Right renal pelvis (tissue), 4 donors: ENCODE measurements around the gene RSU1. TPM values are rescaled to one million over a fixed set of nuclear protein-coding genes. Genes with fewer than 3 reads are reported as not detected.
"Not testable (repeated sequence)": the region's sequence is repeated elsewhere in the genome, so short reads cannot be mapped to it uniquely, and the experiment has no call there.

Source experiments
- DNase-seq, 4 donors: peaks; one replicate each; pipeline ENCODE4 v3.0.0-alpha.2; 2013; ENCODE audit warnings: low read depth in 4 of 4, low spot score in 3 of 4, missing footprints in 1 of 4
- polyA plus RNA-seq, 4 donors: library from polyadenylated mRNA; unstranded; fragments of 120-200 nt; gene quantifications; one replicate each; pipeline ENCODE4 v1.2.1, GENCODE V29; 2013; ENCODE audit not compliant: insufficient read length in 4 of 4

The RSU1 gene
- 10 to 100 TPM; 83.5 to 93.0 (median 91.1) TPM for polyA plus RNA-seq

- DNase-seq: peak; percentile 99
These were observed at the start of gene RSU1 for GRCh38 chr10:16817125-16818019. TSS of gene RSU1 (minus strand) at chr10:16817424. CDS start at chr10:16817081, 343 bp downstream.

DNA sequence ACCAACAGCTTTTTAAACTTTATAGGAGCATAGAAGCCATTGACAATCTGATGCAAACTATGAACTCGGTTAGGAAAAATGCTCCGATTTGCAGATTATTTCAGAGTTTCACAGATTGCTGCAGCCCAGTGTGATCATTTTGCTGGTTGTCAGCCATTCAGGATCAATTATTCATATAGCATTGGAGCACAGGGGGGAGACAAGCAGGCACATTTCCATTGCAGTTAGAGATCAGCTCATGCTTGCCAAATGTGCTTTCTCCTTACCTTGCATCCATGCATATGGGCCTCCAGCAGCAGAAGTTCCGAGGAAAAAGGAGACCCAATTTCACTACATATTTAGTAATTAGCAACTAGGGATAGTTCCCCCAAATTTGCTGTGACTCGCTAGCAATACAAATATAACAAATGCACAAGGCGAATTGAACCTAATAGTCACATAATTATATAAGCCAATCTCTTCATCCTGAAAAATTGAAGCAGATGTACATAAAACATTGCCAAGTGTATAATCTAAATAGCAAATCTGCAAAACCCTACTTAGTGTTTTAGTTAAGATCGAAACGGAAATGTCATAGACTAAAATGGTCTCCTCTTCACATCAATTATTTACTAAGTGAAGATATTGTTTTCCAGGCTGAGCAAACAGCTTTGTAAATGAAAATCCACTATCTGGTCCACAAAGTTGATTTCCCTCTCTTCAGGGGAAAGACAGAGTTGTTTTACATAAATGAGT, 49.5 kb upstream of the RSU1 start:
- DNase-seq: no peak

- no peak for DNase-seq
These were observed 48.5 kb upstream of the RSU1 start for GRCh38 chr10:16865766-16866165.

- no peak for DNase-seq
These were observed 46.5 kb upstream of the RSU1 start for GRCh38 chr10:16863766-16864165.

DNA sequence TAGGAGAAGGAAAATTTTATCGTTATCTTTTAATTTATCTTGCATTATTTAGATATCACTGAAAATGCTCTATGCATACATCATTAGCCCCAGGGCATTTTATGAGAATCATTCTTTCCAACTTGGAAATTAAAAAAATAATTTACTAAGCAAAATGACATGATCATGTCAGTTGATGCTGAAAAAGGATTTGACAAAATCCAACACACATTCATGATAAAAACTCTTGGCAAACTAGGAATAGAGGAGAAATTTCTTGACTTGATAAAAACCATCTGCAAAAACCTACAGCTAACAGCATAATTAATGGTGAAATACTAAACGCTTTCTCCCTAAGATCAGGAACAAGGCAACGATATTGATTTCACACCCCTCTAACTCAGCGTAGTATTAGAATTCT, 40.2 kb upstream of the RSU1 start:
- DNase-seq: no peak

DNA sequence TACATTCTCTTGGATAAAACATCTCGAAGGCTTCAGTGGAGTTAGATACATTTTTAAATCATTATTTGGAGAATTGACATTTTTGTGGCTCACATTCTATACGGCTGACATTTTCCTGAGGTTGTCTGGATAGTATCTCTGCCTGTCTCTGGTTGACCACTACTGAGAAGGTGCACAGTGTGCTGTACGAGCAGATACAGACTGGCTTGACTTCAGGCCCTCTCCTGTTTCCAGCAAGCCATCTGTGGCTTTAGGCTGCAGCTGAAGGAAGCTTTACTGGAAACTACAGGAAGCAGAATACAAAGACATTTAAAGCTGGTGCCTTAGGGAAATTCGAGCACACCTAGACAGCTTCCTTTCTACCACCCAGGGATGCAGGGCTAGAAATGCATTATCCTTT, 39.3 kb upstream of the RSU1 start:
- DNase-seq: no peak

GRCh38 chr10:16856092-16856491, 38.9 kb upstream of the RSU1 start:
- DNase-seq: no peak

DNA sequence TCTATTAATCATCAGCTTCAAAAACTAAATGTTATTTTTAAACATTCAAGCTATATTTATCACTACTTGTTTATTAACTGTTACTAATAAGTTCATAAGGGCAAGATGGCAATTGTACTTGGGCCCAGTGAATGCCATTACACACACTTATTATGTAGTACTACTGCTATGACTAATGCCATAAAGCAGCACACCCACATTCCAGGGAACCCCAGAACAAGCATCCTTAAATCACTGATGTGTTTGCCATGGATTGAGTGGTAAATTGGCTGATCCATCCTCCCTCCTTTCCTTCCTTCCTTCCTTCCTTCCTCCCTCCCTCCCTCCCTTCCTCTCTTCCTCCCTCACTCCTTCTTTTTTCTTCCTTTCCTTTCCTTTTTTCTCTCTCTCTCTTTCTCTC, 37.4 kb upstream of the RSU1 start:
- DNase-seq: no peak

DNA sequence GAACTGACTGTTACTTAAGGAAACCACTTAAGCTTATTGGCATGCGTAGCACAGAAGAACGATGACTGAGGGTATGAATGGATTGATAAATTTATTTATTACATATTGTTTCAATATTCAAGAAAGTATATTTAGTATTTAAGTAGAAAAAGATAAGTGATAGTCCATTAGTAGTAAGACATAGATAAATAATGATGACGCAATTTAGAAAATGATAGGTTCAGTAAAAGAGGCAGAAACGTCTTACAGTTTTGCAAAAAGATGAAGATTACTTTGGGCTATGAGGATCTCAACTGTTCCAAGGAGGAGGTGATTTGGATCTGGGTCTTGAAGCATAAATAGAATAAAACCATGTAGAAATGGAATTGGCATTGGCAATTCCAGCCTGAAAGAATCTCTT, 36.6 kb upstream of the RSU1 start:
- no peak for DNase-seq

- DNase-seq: peak in 3 of 4 donors; percentile 19 to 23 (median 22)
These were observed 36.0 kb upstream of the RSU1 start for GRCh38 chr10:16853201-16853600.

DNA sequence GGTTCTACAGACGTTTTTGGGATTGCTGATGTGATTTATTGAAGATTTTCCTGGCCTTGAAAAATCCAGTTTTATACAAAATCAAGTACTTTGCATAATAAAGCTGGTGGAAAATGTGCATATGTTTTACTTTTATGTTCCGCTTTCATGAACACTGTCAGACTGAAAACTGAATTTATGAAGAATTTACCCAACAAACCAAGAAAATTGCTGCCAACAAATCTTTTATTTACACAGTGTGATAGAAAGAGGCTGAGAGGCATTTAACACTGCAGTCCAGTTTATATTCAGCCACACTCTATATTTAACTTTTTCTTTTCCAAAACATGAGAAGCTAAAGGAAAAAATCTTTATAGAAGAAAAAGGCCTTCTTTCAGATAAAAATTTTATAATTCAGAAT, 35.4 kb upstream of the RSU1 start:
- DNase-seq: no peak

GRCh38 chr10:16848562-16849154, 31.4 kb upstream of the RSU1 start:
- DNase-seq: no peak

GRCh38 chr10:16847644-16848043, 30.4 kb upstream of the RSU1 start:
- DNase-seq: no peak

DNA sequence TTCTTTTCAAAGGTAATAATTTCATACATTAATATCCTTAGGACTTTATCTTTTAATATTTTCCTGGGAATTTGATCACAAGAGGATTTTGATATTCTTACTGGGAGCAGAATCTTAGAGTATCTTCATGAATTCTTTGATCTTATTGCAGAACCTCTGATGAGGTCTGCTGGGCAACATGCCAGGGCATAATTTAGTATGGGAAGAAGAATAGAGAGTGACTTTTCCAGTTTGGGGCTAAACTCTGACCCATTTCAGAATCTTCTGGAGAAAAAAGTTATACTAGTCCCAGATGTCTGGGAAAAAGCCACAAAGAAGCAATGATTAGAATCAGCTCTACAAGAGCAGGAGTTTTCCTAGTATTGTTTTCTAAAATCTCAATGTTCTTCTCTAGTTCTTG, 28.0 kb upstream of the RSU1 start:
- no peak for DNase-seq

DNA sequence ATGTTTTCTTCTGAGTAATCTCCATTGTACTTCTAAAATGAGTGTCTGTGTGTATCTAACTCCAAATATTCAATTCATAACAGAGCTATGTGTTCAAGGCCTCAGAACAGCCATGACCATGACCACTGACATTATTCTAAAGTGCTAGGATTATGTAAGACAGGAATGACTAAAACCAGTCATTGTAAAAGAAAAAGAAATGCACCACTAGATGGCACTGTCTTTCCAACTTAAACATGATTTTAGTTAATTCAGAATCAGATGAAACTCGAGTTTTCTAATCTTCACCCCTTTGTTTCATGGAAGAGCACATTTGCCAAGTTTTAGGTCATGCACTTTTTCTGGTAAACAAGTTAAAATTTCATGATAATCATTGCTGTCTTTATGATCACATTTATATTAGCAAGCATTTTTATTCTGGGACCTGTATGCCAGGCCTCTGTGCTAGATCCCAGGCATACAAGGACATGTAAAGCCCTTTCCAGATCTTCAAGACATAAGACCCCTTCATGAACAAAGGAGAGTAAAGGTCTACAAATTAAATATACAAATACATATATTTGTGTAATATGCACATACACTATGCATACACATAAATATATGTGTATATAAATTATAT, 26.1 kb upstream of the RSU1 start:
- peak; percentile 32 to 42 (median 36) for DNase-seq

DNA sequence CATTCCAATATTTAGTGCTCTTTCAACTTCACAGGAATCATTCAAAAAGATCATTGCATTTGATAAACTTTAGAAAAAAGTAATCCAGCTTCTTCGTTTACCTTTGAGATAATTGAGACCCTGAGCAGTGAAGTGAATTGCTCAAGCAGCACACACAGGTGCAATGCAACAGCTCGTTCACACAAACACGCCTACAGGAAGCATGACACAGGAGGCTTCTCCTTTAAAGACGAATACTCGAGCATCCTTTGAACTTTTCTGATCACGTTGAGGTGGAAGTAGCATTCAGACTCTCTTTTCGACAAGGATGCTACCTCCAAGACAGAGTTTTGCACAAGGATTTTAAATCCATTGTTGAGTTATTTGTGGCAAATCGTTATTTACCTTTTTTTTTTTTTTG, 18.0 kb upstream of the RSU1 start:
- no peak for DNase-seq

DNA sequence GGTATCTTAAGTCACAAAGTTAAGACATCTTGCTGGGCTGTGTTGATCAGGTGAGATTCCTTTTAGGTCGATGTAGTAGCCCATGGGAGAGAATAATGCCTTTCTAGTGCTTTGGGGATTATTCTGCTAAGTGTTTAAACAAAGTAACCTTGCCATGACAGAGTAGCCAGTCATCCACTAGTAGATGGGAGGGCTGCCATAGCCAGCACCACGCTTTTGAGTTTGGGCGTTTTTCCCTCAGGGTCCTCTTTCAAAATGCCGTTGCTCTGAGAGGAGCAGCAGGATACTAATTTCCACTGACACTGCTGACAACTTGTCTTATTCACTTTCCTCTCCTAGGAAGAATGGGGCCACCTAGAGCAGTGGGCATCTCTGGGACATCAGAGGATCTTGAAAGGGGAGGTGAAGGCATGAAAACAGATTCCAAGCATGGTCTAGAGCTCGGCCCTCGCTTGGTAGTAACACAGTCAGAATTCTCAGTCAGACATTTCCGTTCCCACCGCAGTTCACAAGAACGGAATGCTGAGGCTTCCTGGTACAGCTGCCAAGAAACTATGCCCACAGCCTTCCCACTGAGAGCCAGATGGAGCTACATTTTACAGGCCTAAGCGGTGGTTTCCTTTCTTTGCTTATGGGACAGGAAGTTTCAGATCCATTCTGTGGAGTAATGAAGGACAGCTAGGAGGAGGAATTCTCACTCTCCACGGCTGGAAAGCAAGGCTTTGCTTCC, 15.3 kb upstream of the RSU1 start:
- no peak for DNase-seq

DNA sequence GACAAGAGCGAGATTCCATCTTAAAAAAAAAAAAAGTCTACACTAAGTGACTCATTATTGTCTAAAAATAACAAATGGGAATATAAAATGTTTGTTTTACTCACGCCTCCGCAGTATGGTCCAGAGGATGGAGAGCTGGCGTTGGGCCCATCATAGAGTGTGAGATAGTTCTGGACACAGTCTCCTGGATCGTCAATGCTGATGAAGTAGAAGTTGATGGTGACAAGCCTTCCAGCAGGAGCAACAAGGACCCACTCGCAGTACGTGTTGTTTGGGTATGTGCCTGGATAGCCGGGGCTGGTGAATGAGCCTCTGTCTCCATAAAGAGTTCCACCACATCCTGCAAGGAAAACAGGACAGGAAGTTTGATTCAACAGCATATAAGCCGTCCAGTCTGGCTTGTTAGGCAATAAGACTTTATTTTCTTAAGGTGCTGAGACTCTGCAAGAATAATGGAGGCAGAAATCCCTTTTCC, 11.5 kb upstream of the RSU1 start:
- no peak for DNase-seq

GRCh38 chr10:16828114-16828568, 10.9 kb upstream of the RSU1 start:
- peak; percentile 48 to 61 (median 59) for DNase-seq

GRCh38 chr10:16827474-16827873, 10.2 kb upstream of the RSU1 start:
- not testable (repeated sequence) for DNase-seq
